HEK293 (cell line): Measurements from ENCODE around the gene PATE4.

ENCODE experiments used
- CTCF ChIA-PET: fragments of 350-600 bp; formaldehyde crosslinking; extraction: SDS; loops from one replicate; lab custom pipeline; 2021; ENCODE audit warnings: antibody characterized with exemption; lab: Yijun Ruan, JAX
- POLR2A ChIA-PET: fragments of 300-600 bp; formaldehyde crosslinking; extraction: SDS; loops from one replicate; lab custom pipeline; 2020; ENCODE audit warnings: antibody characterized with exemption, inconsistent platforms; lab: Yijun Ruan, JAX
- H3K27ac ChIP-seq: fragments of 200-500 bp; sonication (Bioruptor generic); 2 replicates; pipeline ENCODE4 v1.5.1; 2014; ENCODE audit warnings: low read depth, low read length, control low read depth, inconsistent platforms; ENCODE audit errors: extremely low read depth
- H3K36me3 ChIP-seq, 2 experiments: fragments of 200-500 bp in 1 of 2; sonication (Bioruptor generic) in 1 of 2; 1 replicate in 1 of 2; 2 replicates in 1 of 2; pipeline ENCODE4 v1.5.1; 2014 to 2017; ENCODE audit warnings: inconsistent platforms in 2 of 2, low read length in 2 of 2; ENCODE audit not compliant: control insufficient read depth in 2 of 2, insufficient read depth in 1 of 2
- H3K4me1 ChIP-seq: fragments of 200-500 bp; sonication (Bioruptor generic); 2 replicates; pipeline ENCODE4 v1.5.1; 2014; ENCODE audit warnings: mild to moderate bottlenecking, low read length, inconsistent platforms; ENCODE audit not compliant: control insufficient read depth, insufficient read depth
- H3K4me3 ChIP-seq: 2 replicates; pipeline ENCODE4 v1.5.1; 2011; ENCODE audit warnings: low read depth, mild to moderate bottlenecking, control low read depth, low read length, moderate library complexity
- H3K9me3 ChIP-seq: fragments of 200-500 bp; sonication (Bioruptor generic); 2 replicates; pipeline ENCODE4 v1.5.1; 2014; ENCODE audit warnings: low read depth, low read length, inconsistent platforms; ENCODE audit not compliant: control insufficient read depth, insufficient read depth
- BCL11A ChIP-seq: fragments of 450-650 bp; formaldehyde crosslinking; IDR thresholded peaks from 2 replicates; pipeline ENCODE4 v1.5.1; 2016; ENCODE audit warnings: low read depth, missing biosample characterization, missing genetic modification characterization
- CTCF ChIP-seq: fragments of 450-650 bp; formaldehyde crosslinking; IDR thresholded peaks from 2 replicates; pipeline ENCODE4 v1.5.1; 2016; ENCODE audit warnings: missing biosample characterization, missing genetic modification characterization
- KLF8 ChIP-seq: fragments of 450-650 bp; formaldehyde crosslinking; IDR thresholded peaks from 2 replicates; pipeline ENCODE4 v1.5.1; 2016; ENCODE audit warnings: missing biosample characterization, missing genetic modification characterization
- OSR2 ChIP-seq: fragments of 450-650 bp; formaldehyde crosslinking; IDR thresholded peaks from 2 replicates; pipeline ENCODE4 v1.5.1; 2016; ENCODE audit warnings: missing biosample characterization, missing genetic modification characterization
- OVOL3 ChIP-seq: fragments of 450-650 bp; formaldehyde crosslinking; IDR thresholded peaks from 2 replicates; pipeline ENCODE4 v1.5.1; 2016; ENCODE audit warnings: missing biosample characterization, missing genetic modification characterization
- PBX3 ChIP-seq: sonication (generic); formaldehyde crosslinking; IDR thresholded peaks from 2 replicates; pipeline ENCODE4 v1.8.1; 2022; ENCODE audit warnings: mild to moderate bottlenecking, moderate library complexity, missing genetic modification reagents
- PRDM10 ChIP-seq: fragments of 450-650 bp; formaldehyde crosslinking; IDR thresholded peaks from 2 replicates; pipeline ENCODE4 v1.5.1; 2016; ENCODE audit warnings: missing biosample characterization, missing genetic modification characterization
- SP7 ChIP-seq: fragments of 450-650 bp; formaldehyde crosslinking; IDR thresholded peaks from 2 replicates; pipeline ENCODE4 v1.5.1; 2016; ENCODE audit warnings: missing biosample characterization, missing genetic modification characterization
- YY2 ChIP-seq: fragments of 450-650 bp; formaldehyde crosslinking; IDR thresholded peaks from 2 replicates; pipeline ENCODE4 v1.5.1; 2016; ENCODE audit warnings: missing biosample characterization, missing genetic modification characterization
- ZBTB48 ChIP-seq: fragments of 450-650 bp; formaldehyde crosslinking; IDR thresholded peaks from 2 replicates; pipeline ENCODE4 v1.5.1; 2016; ENCODE audit warnings: missing biosample characterization, missing genetic modification characterization
- ZFHX2 ChIP-seq: fragments of 450-650 bp; formaldehyde crosslinking; conservative IDR thresholded peaks from 2 replicates; pipeline ENCODE4 v1.5.1; 2016; ENCODE audit warnings: missing biosample characterization, missing genetic modification characterization
- ZFP37 ChIP-seq: fragments of 450-650 bp; formaldehyde crosslinking; IDR thresholded peaks from 2 replicates; pipeline ENCODE4 v1.5.1; 2016; ENCODE audit warnings: missing biosample characterization, missing genetic modification characterization
- ZIC2 ChIP-seq: fragments of 450-650 bp; formaldehyde crosslinking; IDR thresholded peaks from 2 replicates; pipeline ENCODE4 v1.5.1; 2016; ENCODE audit warnings: missing biosample characterization, missing genetic modification characterization
- ZNF138 ChIP-seq: fragments of 450-650 bp; formaldehyde crosslinking; IDR thresholded peaks from 2 replicates; pipeline ENCODE4 v1.5.1; 2016; ENCODE audit warnings: missing biosample characterization, missing genetic modification characterization, borderline replicate concordance
- ZNF549 ChIP-seq: fragments of 450-650 bp; IDR thresholded peaks from 2 replicates; pipeline ENCODE4 v1.5.1; 2018; ENCODE audit warnings: missing biosample characterization, missing genetic modification characterization, mild to moderate bottlenecking, inconsistent platforms, moderate library complexity
- ZNF555 ChIP-seq: fragments of 450-650 bp; formaldehyde crosslinking; conservative IDR thresholded peaks from 2 replicates; pipeline ENCODE4 v1.5.1; 2017; ENCODE audit warnings: missing biosample characterization, mild to moderate bottlenecking, missing genetic modification characterization, inconsistent platforms
- ZNF600 ChIP-seq: fragments of 450-650 bp; formaldehyde crosslinking; IDR thresholded peaks from 2 replicates; pipeline ENCODE4 v1.5.1; 2016; ENCODE audit warnings: missing biosample characterization, missing genetic modification characterization
- ZNF677 ChIP-seq: fragments of 450-650 bp; IDR thresholded peaks from 2 replicates; pipeline ENCODE4 v1.5.0; 2018; ENCODE audit warnings: missing biosample characterization, mild to moderate bottlenecking, missing genetic modification characterization, moderate library complexity
- ZSCAN5A ChIP-seq: fragments of 450-650 bp; formaldehyde crosslinking; IDR thresholded peaks from 2 replicates; pipeline ENCODE4 v1.5.1; 2016; ENCODE audit warnings: missing biosample characterization, missing genetic modification characterization
- TF ChIP-seq, protein P1 (sequence below): fragments of 450-650 bp; formaldehyde crosslinking; IDR thresholded peaks from 2 replicates; pipeline ENCODE4 v1.5.1; 2016; ENCODE audit warnings: missing biosample characterization, missing genetic modification characterization
- TF ChIP-seq, protein P2 (sequence below): fragments of 450-650 bp; formaldehyde crosslinking; IDR thresholded peaks from 2 replicates; pipeline ENCODE4 v1.5.1; 2016; ENCODE audit warnings: missing biosample characterization, missing genetic modification characterization
- TF ChIP-seq, protein P3 (sequence below): fragments of 450-650 bp; formaldehyde crosslinking; IDR thresholded peaks from 2 replicates; pipeline ENCODE4 v1.5.1; 2017; ENCODE audit warnings: missing biosample characterization, missing genetic modification characterization

The PATE4 gene

GRCh38 chr11:125887373-125888324 is 54.5 kb downstream of the PATE4 start, which contains the start of gene HYLS1:
Gene HYLS1, plus strand, starts transcription at chr11:125887668. Its CDS starts 11,701 bp downstream, at chr11:125899369.
- H3K27ac ChIP-seq, result peak within 1 kb of the TSS; percentile 76
- ChIA-PET POLR2A (interaction anchor here (0.7 to 1.7 kb wide), 12 partner anchors 8 to 1141 kb away, joined by 3 to 26 read pairs (median 4); partner anchors contain the start of genes CHEK1 and PUS3), CTCF (interaction anchor here (0.6 to 1.4 kb wide), 6 partner anchors 9 to 289 kb away, joined by 3 to 4 read pairs (median 3); no protein-coding TSS in a partner anchor)
- peak within 1 kb of the TSS; percentile 78 for H3K4me3 ChIP-seq
- H3K36me3 ChIP-seq, result peaks cover 0 to 3% of the 10 kb centered on the region in 2 experiments; a peak in 1 of 3 replicates
- H3K4me1 ChIP-seq, result no peaks in the 10 kb centered on the region
- no peaks in the 10 kb centered on the region for H3K9me3 ChIP-seq
- TF ChIP-seq BCL11A (tag by site-specific recombination) (no peak), ZNF600 (peak; percentile 95), ZBTB48 (peak; percentile 29; the same call in 1 of the 2 replicates), CTCF (peak; percentile 42), ZNF555 (tag by site-specific recombination) (no peak), YY2 (tag by site-specific recombination) (no peak), PBX3 (CRISPR knock-in tag) (0 out of 2 replicates have a peak, but pooled peaks have one; percentile 40), ZNF549 (tag by site-specific recombination) (no peak), ZNF677 (tag by site-specific recombination) (no peak), PRDM10 (tag by site-specific recombination) (peak; percentile 88), ZFP37 (tag by site-specific recombination) (no peak), OVOL3 (tag by site-specific recombination) (0 out of 2 replicates have a peak, but pooled peaks have one; percentile 30), SP7 (tag by site-specific recombination) (peak; percentile 60), ZFHX2 (peak; percentile 27; the same call in 1 of the 2 replicates), ZNF138 (tag by site-specific recombination) (no peak), ZSCAN5A (tag by site-specific recombination) (peak; percentile 92), OSR2 (tag by site-specific recombination) (no peak), ZIC2 (peak; percentile 14; the same call in 1 of the 2 replicates), KLF8 (peak; percentile 41; the same call in 1 of the 2 replicates)
- TF ChIP-seq, protein P1, sequence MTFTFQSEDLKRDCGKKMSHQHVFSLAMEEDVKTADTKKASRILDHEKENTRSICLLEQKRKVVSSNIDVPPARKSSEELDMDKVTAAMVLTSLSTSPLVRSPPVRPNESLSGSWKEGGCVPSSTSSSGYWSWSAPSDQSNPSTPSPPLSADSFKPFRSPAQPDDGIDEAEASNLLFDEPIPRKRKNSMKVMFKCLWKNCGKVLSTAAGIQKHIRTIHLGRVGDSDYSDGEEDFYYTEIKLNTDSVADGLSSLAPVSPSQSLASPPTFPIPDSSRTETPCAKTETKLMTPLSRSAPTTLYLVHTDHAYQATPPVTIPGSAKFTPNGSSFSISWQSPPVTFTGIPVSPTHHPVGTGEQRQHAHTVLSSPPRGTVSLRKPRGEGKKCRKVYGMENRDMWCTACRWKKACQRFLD (tag by site-specific recombination), result no peak
- TF ChIP-seq, protein P2, sequence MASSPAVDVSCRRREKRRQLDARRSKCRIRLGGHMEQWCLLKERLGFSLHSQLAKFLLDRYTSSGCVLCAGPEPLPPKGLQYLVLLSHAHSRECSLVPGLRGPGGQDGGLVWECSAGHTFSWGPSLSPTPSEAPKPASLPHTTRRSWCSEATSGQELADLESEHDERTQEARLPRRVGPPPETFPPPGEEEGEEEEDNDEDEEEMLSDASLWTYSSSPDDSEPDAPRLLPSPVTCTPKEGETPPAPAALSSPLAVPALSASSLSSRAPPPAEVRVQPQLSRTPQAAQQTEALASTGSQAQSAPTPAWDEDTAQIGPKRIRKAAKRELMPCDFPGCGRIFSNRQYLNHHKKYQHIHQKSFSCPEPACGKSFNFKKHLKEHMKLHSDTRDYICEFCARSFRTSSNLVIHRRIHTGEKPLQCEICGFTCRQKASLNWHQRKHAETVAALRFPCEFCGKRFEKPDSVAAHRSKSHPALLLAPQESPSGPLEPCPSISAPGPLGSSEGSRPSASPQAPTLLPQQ (tag by site-specific recombination), result peak; percentile 58
- TF ChIP-seq, protein P3, sequence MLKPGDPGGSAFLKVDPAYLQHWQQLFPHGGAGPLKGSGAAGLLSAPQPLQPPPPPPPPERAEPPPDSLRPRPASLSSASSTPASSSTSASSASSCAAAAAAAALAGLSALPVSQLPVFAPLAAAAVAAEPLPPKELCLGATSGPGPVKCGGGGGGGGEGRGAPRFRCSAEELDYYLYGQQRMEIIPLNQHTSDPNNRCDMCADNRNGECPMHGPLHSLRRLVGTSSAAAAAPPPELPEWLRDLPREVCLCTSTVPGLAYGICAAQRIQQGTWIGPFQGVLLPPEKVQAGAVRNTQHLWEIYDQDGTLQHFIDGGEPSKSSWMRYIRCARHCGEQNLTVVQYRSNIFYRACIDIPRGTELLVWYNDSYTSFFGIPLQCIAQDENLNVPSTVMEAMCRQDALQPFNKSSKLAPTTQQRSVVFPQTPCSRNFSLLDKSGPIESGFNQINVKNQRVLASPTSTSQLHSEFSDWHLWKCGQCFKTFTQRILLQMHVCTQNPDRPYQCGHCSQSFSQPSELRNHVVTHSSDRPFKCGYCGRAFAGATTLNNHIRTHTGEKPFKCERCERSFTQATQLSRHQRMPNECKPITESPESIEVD, result no peak
